LNCaP clone FGC (cell line): Measurements from ENCODE around the gene RGS6.

Experiments used
- DNase-seq: peaks from one replicate; pipeline ENCODE4 v3.0.0-alpha.2; 2011; ENCODE audit warnings: low read depth
- H3K4me3 ChIP-seq: 2 replicates; pipeline ENCODE4 v1.5.1; 2011; ENCODE audit warnings: mild to moderate bottlenecking, low read depth, low read length, control low read depth
- TF ChIP-seq, protein P1 (sequence below): IDR thresholded peaks from 2 replicates; pipeline ENCODE4 v1.5.1; 2012; ENCODE audit warnings: mild to moderate bottlenecking; ENCODE audit not compliant: control insufficient read depth, insufficient read depth; ENCODE audit errors: extremely low read depth

The RGS6 gene

DNA sequence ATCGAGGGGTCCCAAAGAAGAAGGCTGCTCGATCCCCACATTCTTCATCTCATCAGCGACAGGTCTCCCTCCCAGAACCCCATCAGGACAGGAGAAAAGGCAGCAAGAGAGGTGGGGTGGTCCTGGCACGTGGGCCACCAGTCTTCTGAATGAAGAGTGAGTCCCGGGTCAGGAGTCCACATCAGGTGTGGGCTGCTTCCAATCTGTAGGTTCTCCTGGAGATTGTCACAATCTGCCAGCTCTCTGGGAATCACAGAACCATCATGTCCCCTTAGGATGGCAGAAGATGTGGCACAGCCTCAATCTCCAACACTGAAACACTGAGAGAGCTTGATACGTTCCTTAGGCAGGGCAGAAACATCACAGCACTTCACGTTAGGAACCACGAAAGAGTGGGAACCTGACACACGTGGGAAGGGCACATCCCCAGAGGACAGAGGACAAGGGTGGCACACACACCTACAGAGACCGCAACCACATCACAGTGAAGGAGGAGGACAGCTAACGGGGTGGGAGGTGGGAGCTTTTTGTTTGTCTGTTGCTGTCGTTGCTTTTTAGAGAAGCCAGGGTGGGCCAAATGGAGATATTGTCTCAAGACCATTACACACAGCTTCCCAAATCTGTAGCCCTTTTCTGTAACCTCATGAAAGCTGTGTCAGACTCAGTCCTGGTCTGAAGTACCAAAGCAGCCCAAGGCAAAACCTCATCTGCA lies 677.1 kb downstream of the RGS6 start:
- no peak overlapping the region for H3K4me3 ChIP-seq
- TF ChIP-seq, protein P1, sequence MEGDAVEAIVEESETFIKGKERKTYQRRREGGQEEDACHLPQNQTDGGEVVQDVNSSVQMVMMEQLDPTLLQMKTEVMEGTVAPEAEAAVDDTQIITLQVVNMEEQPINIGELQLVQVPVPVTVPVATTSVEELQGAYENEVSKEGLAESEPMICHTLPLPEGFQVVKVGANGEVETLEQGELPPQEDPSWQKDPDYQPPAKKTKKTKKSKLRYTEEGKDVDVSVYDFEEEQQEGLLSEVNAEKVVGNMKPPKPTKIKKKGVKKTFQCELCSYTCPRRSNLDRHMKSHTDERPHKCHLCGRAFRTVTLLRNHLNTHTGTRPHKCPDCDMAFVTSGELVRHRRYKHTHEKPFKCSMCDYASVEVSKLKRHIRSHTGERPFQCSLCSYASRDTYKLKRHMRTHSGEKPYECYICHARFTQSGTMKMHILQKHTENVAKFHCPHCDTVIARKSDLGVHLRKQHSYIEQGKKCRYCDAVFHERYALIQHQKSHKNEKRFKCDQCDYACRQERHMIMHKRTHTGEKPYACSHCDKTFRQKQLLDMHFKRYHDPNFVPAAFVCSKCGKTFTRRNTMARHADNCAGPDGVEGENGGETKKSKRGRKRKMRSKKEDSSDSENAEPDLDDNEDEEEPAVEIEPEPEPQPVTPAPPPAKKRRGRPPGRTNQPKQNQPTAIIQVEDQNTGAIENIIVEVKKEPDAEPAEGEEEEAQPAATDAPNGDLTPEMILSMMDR: no peak

DNA sequence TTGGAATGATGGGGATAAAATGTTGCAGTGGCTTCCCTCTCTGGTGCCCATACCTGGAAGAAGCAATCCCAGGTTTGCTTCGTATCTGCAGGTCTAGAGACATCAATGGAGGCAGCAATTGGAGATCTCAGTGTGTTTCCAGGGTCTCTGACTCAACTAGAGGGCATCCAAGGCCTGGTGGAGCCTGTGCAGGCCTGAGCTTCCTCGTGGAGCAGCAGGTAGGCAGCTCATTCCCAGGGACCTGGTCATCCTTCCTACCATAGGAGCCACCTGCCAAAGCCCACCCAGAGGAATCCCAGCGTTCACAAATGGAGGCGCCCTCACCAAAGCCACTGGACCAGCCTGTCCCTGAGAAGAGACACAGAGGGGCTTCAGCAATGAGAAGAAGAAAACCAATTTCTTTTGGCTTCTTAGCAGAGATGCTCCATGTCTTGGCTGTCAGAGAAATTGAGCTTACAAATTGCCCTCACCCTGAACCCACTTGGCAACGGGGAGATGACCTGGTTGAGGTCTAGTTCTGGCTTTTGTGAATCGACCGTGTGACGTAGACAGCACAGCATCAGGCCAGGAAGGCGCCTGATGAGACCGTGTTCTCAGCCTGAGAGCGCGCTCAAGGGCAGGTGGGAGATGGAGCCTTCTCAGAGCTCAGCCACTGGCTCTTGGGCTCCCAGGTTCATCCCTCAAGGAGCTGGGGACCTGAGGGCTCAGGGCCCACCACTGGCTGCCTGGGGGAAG lies 678.0 kb downstream of the RGS6 start:
- TF ChIP-seq, protein P1: no peak
- no peak overlapping the region for H3K4me3 ChIP-seq
- no peak for DNase-seq

More for the DNA sequence above, 677.1 kb downstream of the RGS6 start:
- DNase-seq: no peak

DNA sequence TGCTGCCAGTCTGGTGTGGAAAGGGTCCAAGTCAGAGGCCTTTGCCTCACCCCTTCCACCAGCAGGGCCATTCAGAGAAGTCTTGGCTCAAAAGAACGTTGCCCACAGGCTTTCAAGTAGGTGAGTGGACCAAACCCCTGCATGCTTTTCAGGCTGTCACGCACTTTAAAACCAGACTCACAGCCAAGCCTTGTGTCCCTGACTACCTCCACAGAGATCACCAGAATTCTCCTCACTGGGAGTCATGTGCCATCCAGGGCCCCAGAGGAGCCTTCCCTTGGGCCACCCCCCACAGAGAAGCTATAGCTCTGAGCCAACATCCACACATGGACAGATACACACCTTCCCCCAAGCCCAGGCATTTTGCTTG lies 678.6 kb downstream of the RGS6 start:
- H3K4me3 ChIP-seq: no peak overlapping the region
- no peak for DNase-seq
- TF ChIP-seq, protein P1: no peak

DNA sequence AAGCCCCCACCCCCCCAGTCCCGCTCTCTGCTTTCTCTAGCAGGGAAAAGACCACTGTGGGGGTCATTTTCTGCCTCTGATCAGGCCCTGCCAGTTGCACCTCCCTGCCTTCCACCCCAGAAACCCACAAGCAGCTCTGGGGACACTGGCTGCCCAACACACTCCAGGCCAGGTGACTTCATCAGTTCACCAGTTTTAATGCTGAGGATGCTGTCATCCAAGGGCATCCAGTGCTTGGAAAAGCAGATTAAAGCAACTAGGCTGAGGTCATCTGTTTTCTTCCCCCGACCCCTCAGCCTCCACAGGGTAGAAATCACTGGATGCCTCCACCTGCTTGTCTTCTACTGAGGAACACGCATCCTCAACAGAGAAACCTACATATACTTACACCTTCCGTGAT lies 679.3 kb downstream of the RGS6 start:
- no peak for DNase-seq
- TF ChIP-seq, protein P1: no peak
- no peak overlapping the region for H3K4me3 ChIP-seq

DNA sequence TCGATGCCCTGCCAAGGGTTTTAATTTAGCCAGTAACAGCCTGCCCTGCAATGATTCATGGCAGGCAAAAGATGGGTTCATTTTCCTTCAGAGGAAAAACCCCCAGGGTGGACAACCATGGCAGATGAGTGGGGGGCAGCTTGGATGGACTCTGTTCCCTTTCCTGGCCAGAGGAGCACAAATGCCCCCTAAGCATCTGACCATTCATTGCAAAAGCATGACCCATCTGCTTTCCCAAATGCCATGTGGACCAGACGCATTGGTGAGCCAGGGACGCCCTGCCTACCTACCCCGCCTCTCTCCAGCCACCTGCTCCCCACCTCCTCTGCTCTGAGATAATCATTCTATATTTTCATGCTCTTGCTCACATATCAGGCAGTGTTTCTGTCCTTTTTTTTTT lies 679.8 kb downstream of the RGS6 start:
- no peak for DNase-seq
- no peak overlapping the region for H3K4me3 ChIP-seq
- TF ChIP-seq, protein P1: no peak

DNA sequence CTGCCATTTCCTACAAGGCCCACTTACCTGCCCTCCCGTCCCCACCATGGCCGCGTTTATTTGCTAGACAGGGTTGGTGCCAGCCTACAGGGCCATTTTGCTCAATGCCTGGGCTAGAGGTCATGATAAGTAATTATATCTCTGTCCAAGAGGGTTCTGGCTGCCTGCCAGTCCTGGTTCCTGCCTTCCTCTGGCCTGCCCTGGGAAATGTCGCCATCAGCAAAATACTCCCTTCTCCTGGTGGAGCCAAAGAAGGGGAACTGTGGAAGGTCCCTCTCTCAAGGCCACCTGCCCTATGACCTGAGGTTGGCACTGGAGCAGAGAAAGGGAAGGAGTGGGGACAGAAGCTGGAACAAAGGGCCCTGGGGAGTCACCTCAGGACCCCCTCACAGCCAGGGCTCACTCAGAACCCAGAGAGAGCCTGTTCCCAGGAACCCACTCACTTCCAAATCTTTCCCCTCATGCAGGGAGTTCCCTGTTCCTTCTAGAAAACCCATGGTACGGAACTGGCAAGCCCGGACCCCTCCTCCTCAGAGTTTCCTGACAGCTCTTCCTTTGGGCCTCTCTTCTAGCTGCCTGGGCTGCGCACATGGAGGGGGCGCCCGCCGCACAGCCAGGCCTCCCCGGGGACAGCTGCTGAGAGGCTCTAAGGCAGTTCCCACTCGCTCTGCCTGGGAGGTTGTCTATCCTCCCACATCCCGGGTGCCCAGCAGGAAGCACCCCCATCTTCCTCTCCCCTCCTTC lies 681.2 kb downstream of the RGS6 start:
- no peak overlapping the region for H3K4me3 ChIP-seq
- TF ChIP-seq, protein P1: no peak
- DNase-seq: peak; percentile 13
